ENCODE measurements around the gene MYOD1. TPM values are rescaled to one million over a fixed set of nuclear protein-coding genes. Genes with fewer than 3 reads are reported as not detected.

Gene MYOD1
- total RNA-seq = not detected in 2 replicates

DNA sequence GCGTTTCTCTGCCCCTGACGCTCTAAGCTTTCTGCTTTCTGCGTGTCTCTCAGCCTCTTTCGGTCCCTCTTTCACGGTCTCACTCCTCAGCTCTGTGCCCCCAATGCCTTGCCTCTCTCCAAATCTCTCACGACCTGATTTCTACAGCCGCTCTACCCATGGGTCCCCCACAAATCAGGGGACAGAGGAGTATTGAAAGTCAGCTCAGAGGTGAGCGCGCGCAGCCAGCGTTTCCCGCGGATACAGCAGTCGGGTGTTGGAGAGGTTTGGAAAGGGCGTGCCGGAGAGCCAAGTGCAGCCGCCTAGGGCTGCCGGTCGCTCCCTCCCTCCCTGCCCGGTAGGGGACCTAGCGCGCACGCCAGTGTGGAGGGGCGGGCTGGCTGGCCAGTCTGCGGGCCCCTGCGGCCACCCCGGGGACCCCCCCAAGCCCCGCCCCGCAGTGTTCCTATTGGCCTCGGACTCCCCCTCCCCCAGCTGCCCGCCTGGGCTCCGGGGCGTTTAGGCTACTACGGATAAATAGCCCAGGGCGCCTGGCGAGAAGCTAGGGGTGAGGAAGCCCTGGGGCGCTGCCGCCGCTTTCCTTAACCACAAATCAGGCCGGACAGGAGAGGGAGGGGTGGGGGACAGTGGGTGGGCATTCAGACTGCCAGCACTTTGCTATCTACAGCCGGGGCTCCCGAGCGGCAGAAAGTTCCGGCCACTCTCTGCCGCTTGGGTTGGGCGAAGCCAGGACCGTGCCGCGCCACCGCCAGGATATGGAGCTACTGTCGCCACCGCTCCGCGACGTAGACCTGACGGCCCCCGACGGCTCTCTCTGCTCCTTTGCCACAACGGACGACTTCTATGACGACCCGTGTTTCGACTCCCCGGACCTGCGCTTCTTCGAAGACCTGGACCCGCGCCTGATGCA lies at the start of gene MYOD1:
Gene MYOD1, plus strand, starts transcription at position 544 of the 910 bp plus-strand sequence. Its CDS starts 212 bp downstream, at position 756.
- no peak for DNase-seq (ENCODE audit: low read depth in 2 of 2)

DNA sequence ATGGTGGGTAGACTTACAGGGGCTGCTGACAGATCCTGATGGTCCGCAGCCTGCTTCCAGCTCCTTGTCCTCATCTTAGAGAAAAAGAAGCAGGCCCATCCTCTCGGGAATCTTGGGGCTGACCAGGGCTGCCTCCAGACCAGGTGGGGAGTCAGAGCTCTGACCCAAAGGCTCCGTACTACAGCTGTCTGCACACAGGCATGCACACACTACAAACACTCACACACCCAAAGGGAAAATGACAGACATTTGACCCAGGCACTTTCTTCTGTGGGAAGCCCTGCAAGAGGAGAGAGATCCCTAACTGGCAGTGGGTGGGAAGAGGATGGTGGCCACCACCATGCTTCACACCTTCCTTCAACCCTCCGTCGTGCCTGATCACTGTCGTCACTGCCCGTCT lies 46.9 kb upstream of the MYOD1 start:
- no peak for DNase-seq (ENCODE audit: low read depth in 2 of 2)

DNA sequence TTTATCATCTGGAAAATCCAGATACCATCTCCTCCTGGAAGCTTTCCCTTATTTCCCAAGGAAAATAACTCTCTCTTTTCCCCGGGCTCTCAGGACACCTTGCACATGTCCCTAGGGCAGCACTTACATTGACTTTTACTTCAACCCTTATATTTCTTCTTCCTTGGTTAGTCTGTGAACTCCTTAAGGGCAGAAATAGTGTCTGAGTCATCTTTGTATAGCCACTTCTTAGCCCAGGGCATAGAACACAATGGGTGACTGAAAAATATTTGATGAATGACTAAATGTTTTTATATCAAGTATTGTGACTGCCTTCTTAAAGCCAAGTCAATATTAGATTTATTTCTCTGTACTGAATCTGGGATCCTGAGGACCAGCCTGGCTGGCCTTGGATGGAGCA lies 45.4 kb upstream of the MYOD1 start:
- DNase-seq (ENCODE audit: low read depth in 2 of 2) = peak in 1 of 2 donors; percentile 43

DNA sequence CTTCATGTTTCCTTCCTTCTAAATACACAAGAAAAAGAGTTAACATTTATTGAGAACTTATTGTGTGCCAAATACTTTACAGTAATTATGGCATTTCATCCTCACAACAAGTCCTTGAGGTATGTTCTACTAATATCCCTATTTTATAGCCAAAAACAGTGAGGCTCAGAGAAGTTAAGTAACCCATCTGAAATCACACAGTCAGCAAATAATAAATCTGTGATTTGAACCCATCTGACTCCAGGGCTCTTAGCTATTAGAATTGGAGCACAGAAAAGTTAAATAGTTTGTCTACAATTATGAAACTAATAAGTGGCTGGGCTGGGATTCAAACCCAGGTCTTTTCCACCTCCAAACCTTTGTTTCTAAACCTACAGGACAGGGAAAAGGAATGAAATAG lies 36.5 kb upstream of the MYOD1 start:
- no peak for DNase-seq (ENCODE audit: low read depth in 2 of 2)

DNA sequence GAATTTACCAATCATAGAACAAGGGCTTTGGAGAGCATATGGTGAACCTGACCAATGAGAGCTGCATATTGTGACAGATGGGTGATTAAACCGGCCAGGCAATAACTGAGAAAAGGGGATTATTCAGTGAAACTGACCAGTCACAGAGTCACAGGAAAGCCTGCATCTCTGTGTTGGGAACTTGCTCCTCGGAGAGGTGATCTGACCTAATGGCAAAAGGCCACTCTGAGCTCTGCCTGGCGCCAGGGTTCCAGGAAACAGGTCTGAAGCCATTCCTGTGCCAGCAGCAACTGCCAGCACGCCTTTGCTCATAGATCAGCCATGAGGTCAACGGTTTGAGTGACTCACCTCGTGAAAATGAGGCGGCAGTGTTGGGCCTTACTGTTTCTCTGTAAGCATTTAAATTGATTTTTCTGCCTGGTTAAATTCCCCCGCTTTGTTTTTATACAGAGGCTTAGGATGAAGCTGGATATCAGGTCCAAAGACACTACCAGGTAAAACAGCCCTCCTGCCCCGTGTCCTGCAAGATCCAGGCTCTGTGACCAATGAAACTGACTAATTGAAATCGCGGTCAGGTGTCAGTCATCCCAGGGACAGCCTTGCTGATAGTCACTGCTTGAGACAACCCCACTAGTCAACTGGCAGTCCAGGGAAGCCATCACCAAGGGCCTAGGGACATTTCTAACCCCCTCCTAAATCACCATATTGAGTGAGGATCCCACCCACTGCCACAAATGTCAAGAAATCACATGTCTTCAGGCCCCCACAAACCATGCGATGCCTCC lies 35.8 kb upstream of the MYOD1 start:
- peak; percentile 85 to 89 for DNase-seq (ENCODE audit: low read depth in 2 of 2)

DNA sequence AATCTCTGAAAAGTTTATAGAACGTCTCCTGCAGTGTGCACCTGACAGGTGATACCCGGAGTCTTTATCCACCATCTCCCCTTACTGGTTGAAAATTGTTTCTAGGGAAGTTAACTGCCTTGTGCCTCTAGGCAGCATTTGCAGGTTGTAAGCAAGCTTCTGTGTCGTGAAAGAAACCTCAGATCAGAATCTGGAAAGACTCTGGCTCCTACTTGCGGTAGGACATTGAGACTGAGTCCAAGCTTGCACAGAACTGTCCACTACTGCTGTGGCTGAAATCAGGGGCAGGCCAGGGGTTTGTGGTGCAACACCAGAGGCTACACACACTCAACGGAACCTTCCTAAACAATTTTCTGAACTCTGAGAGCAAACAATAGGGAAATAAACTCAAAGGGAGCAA lies 34.8 kb upstream of the MYOD1 start:
- no peak for DNase-seq (ENCODE audit: low read depth in 2 of 2)

DNA sequence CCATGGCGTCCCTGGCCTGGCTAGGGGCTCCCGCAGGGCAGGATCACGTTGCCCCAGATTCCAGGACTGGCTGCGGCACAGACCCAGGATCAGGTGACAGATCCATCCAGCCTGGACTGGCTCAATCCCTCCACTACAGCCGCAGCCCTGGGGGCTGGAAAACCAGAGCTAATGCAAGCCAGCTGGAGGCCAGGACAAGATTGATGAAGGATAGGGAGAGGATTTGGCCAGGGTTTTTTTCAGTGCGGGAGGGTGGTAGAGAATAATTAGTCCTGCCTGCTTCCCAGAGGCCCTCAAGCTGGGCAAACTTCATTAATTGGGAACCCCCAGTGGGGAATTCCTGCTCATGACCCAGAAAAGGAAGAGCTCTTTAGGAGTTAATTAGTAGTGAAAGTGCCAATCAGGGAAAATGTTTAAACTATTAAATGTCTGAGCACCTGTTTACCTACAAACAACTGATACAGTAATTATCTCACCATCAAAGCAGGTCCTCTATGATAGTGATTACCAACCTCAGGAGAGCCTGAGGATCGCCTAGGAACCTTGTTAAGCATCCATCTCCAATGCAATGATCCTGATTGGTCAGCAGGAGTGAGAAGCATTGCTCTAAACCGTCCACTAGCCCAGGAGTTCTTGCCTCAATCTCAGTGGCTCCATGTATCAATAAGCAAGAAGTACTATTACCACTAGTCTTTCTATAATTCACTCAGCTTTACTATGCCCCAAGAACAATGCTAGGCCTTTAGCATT lies 33.0 kb upstream of the MYOD1 start:
- no peak for DNase-seq (ENCODE audit: low read depth in 2 of 2)

DNA sequence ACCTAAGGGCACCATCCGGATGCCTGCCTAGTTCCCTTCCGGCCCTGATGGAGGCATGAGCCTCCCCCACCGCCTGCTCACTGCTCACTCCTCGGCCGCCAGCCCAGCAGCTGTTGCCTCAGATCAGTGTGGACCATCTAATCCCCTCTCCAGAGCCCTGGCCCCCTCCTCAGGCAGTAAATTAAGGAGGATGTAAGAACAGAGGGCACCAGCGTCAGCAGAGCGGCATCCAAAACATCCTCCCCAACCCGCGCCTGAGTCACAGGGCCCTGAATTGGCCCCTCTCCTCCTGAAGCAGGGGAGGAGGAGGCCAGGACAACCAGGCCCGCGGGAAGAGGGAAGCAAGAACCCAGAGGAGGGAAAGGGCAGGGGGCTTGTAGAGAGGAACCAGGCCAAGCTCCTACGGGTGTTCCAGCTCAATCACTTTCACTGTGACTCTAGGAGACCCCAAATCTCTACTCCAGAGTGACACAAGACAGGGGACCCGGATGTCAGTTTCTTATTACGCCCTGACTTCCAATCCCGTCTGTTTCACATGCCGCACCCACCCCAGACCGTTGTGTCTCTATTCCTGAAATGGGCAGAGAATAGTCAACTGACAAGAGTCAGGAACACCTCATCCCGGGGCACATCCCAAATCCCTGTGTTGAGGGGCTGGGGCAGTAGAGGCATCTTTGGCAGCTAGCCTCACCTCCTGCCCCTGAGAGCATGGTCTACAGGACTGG lies 31.3 kb upstream of the MYOD1 start:
- no peak for DNase-seq (ENCODE audit: low read depth in 2 of 2)

DNA sequence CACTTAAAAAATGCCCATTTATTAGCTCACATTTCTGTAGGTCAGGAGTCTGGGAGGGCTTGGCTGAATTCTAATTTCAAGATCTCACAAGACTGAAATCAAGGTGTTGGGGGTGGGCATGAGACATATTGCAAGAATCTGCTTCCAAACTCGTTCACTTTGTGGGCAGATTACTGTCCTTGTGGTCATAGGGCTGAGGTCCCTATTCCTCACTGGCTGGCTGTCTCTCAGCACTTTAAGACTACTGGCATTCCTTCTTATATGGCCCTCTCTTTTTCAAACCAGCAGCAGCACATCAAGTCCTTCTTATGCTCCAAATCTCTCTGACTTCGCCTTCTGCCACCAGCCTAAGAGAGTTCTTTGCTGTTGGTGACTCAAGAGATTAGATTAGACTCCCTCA lies 27.8 kb upstream of the MYOD1 start:
- DNase-seq (ENCODE audit: low read depth in 2 of 2) = no peak

DNA sequence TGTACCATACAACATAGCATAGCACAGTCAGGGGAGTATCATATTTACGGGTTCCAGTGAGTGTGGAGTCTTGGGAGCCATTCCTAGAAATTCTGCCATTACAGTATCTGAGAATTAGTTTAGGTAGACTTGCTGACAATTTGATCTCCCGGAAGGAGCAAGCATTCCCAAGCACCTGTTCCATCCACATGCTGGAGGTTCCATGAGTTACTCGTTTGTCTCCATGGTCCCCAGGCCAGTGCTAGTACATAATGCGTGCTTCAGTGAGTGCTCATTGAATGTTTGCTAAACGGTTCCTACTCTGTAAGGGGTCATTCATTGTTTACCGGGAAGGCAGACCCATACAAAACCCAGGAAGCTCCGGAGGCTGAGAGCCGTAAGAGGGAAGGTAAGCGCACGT lies 27.4 kb upstream of the MYOD1 start:
- no peak for DNase-seq (ENCODE audit: low read depth in 2 of 2)

DNA sequence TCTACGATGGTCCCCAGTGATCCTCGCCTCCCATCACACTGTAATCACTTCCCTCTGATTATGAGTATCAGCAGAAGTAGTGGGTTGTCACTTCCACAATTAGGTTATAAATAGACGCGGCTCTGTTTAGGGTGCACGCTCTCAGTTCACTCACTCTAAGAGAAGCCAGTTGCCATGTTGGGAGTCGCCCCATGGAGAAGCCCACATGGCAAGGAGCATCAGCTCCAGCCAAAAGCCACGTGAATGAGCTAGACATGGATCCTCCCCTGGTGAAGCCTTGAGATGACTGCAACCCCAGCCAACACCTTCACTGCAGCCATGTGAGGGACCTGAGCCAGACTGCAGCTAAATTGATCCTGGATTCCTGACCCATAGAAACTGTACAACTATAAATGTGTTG lies 26.4 kb upstream of the MYOD1 start:
- DNase-seq (ENCODE audit: low read depth in 2 of 2) = no peak

DNA sequence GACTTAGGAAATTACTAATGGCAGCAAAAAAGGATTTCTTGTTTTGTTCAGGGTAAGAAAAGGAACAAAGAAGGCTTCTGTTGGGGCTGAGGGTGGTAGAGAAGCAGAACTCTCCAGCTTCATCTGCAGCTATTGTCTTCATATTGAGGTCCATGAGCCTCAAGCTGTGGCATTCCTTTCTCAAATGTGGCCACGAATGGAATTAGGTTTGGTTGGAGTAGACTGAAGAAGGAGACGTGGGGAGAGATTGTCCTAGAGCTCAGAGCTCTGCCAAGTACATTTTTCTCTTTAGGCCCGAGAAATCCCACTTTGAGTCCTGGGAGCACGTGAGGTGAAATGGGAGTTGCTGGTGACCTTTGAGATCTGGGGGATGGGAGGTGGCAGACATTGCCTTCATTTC lies 25.8 kb upstream of the MYOD1 start:
- DNase-seq (ENCODE audit: low read depth in 2 of 2) = no peak

DNA sequence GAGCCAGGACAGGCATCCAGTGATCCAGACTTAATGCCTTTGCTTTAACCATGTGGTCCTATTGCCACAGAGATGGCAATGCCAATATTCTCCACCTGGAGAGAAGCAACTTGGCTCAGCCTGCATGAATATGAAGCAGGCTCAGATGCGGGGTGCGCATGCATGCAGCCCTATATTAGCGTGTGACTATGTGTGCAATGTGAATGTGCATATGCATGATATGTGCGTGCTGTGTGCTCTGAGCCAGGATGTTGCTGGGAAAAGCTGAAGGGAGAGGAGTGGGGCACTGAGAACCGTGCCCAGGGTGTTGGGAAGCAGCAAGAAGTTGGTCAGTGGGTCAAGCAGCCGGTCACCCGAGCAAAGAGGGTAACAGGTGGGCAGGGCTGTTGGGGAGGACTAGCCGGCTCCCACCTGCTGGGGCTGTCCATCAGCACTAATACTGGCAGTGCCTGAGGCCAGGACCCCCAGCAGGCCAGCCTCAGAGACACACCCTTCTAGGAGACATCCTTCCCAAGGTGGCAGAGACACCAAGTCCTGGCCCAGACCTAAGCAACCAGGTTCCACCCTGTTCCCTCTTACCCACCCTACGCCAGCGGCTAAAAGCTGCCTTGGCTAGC lies 24.8 kb upstream of the MYOD1 start:
- DNase-seq (ENCODE audit: low read depth in 2 of 2) = no peak

DNA sequence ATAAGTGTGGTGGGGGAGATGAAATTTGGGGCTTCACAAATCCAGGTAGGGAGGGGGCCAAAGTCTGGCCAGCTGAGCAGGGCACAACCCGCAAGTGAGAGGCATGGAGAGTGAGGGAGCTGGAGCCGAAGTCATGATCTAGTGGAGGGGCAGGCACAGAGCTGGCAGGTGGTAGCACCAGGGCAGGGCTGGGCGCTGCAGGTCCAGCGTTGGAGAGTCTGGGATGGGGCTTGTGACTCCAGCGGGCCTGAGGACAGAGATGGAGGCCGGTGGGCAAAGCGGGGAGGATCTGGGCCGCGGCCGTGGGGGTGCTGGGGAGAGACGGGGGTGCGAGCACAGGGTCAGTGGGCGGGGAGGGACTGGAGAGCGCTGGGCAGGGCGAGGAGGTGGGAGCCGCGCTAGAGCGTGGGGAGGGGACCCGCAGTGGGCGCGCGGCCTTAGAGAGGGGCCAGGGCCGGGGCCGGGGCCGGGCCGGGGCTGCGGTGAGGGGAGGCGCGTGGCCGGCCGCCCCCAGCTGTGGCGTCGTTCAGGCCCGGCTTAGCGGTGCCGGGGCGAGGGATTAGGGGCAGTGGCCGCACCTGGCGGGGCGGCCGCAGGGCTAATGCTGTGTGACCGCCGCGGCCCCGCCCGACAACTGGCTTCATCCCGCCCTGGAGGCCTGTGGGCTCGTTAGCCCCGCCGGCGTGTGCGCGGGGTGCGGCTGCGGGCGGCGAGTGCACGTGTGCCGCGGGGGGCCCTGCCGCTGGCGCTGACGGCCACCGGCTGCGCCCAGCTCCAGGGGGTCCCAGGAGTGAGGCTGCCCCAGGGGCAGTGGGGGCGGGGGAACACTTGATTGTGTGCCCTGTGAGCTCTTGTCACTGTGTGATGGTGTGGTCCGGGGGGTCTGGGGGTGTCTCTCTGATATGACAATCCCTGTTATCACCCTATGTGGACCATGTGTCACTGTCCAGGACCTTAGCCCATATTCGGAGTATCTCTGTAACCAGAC lies 23.6 kb upstream of the MYOD1 start:
- DNase-seq (ENCODE audit: low read depth in 2 of 2) = no peak

DNA sequence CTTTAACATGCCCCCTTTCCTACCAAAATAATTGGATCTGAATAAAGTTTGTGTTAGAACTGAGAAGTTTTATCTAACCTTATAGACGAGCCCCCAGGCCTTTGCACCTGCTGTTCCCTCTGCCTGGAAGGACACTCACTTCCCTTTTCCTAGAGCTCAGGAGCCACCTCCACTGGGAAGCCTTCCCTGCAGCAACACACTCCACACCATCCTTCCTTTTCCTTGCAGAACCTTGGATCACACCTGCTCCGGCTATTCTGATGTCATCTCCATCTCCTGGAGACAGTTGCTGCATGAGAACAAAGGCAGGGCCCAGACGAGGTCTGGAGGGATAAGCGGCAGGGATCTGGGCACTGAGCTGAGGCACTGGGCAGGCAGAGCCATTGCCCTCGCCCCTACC lies 22.6 kb upstream of the MYOD1 start:
- no peak for DNase-seq (ENCODE audit: low read depth in 2 of 2)

DNA sequence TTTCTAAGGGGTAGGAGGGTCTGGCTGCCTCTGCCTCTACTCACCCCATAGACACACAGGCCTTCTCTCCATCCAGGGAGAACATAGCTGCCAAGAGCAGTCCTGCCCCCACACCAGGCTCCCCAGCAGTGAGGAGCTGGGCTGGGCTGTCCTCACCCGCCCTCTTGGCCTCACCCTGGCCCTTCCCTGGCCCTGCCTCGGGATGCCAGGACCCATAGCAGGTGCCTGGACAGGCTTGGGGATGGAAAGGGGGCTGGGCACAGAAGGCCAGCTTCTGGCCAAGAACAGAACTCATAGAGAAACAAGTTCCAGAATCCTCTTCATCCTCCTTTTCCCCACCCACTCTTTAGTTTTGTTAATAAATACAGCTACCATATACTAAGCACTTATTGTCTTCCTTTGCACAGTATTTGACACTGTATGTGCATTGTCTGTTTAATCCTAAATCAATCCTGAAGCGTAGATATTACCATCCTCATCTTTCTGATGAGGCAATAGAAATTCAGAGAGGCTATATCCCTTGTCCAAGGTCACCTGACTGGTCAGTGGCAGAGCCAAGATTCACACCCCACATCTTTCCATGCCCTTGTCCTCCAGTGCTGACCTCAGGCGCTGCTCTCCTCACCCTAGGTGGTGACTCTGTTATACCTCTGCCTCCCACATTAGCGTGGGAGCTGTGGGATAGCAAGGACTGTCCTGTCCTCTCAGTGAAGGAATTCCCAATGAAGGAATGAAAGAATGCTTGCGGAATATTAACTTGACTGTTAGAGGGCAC lies 22.0 kb upstream of the MYOD1 start:
- DNase-seq (ENCODE audit: low read depth in 2 of 2) = no peak

DNA sequence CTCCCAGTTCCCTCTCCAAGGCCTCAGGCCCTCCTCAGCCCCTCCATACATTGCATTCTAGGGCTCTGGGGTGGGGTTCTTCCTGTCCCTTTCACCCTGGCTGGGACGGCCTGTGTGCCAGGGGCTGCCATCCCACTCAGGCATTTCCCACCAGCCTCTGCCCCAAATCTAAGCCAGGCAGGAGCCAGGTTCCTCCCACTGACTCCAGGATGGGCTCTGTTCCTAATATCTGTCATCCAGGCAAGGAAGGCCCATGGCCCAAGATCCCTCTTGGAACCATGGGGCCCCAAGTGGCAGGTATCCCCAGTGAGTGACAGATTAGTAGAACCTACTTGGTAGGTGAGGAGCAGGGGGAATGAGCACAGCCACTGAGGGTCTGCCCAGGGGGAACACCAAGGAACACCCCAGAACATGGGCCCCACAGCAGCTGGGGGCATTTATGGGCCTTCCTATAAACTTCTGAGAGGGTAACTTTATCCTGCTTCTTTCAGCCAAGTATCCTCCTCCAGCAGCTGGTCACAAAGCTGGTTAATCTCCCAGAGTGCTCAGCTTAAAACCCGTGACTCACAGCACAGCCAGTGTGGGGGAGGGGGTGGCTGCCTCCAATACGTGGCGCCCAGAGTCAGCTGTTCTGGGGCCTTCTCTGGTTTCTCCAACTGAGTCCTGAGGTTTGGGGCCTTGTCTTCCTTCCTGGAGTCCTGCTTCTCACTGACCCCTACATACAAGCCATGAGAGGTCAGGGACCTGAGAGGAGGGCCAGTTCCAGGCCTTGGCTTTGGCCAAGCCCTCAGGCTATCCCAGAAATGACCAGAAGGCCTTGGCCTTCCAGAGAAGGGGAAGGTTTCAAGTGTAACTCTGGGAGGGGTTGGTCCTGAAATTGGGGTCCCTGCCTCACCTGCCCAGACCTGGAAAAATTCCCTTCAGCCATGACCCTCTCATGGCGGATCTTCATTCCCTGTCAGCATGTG lies 19.9 kb upstream of the MYOD1 start:
- no peak for DNase-seq (ENCODE audit: low read depth in 2 of 2)

DNA sequence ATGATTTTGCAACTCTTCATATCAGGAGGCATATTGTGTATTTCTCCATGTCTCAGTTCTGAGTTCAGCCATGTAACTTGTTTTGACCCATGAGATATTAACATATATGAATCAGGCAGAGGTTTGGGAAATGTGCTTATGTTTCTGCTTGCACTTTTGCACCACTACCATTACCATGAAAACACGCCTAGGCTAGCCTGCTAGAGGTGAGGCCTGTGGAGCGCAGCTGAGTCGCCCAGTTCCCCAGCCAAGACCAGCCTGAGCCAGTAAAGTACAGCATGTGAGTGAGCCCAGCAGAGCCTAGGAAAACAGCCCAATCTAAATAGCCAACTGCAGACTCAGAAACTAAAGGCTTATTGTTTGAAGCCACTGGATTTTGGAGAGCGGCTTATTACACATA lies 18.4 kb upstream of the MYOD1 start:
- DNase-seq (ENCODE audit: low read depth in 2 of 2) = no peak
